ENCODE results near the gene C11orf65. TPM values are rescaled to one million over a fixed set of nuclear protein-coding genes. Genes with fewer than 3 reads are reported as not detected.

C11orf65 gene
- total RNA-seq, 1 donor from 2014 or later = 0.35 TPM

DNA sequence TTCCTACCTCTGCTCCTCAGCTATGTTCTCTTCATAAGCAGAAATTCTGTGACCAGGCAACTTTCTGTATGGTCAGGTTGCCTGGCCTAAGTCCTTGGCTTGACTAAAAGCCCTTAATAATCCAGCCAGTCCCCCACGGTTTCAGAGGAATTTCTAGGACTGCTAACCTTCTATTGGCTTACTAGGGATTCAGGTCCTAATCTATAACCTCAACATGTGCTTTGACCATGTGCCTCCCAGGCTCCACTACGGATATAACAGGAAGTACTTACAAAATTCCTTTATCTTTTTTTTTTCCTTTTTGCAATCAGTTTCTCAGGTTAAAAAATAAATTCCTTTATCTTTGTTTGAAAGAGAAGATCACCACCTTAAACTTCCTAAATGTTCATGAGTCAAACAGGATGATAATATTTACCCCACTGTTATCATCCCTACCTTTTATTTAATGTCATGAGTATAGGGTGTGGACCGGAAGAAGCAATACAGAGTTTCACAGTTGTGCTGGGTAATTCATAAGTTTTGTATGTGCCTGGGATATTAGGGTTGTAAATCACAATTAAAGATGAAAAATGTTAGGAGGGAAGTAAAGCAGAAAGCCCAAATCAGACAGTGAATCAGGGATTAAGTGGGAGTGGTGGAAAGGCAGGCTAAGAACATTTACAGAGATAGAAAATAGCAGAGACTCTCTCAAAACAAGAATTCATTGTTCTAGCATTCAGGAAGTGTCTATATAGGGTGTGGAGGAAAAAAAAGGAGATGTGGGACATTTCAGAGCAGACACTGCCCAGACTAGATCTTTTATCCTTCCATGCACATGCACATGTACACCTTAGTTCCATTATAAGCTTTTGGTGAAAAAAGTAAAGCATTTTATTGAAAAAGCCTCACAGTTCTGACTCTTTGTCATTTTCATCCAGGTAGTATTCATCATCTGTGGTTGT, 41.6 kb upstream of the C11orf65 start:
- DNase-seq (ENCODE audit: extremely low spot score, unreplicated experiment) = no peak
- Mint-ChIP-seq H3K27ac (ENCODE audit: unreplicated experiment) (no peak overlapping the region), H3K9me3 (ENCODE audit: unreplicated experiment) (no peaks in the 10 kb centered on the region), H3K4me3 (ENCODE audit: unreplicated experiment) (no peak overlapping the region), H3K36me3 (ENCODE audit: unreplicated experiment) (no peaks in the 10 kb centered on the region), H3K4me1 (ENCODE audit: unreplicated experiment) (peaks cover 21% of the 10 kb centered on the region), H3K27me3 (ENCODE audit: unreplicated experiment) (no peaks in the 10 kb centered on the region)
- TF ChIP-seq CTCF (IDR thresholded peaks at IDR 0.05) = no peak

DNA sequence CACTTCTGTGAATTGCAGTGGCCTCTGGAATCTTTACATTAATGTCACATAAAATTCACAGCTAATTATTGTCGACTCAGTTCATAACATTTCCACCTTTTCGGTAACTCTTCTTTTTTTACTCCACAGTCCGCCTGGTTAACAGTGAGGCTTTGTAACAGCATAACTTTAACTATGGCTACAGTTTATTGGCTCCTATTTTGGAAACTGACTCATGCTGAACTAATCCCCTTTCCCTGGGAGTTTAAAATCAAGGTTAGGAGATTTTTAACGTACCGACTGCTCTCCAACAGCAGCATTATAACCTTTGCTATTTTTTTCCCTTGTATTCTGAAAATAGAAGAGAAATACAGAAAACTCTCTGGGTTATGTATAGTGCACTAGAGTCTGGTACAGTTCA, 34.1 kb upstream of the C11orf65 start:
- no peaks in the 10 kb centered on the region for H3K27me3 Mint-ChIP-seq (ENCODE audit: unreplicated experiment)
- H3K9me3 Mint-ChIP-seq (ENCODE audit: unreplicated experiment) = no peaks in the 10 kb centered on the region
- no peaks in the 10 kb centered on the region for H3K36me3 Mint-ChIP-seq (ENCODE audit: unreplicated experiment)
- no peak overlapping the region for H3K4me3 Mint-ChIP-seq (ENCODE audit: unreplicated experiment)
- H3K27ac Mint-ChIP-seq (ENCODE audit: unreplicated experiment) = no peak overlapping the region
- TF ChIP-seq CTCF (IDR thresholded peaks at IDR 0.05) = no peak
- DNase-seq (ENCODE audit: extremely low spot score, unreplicated experiment) = no peak
- peaks cover 13% of the 10 kb centered on the region for H3K4me1 Mint-ChIP-seq (ENCODE audit: unreplicated experiment)

DNA sequence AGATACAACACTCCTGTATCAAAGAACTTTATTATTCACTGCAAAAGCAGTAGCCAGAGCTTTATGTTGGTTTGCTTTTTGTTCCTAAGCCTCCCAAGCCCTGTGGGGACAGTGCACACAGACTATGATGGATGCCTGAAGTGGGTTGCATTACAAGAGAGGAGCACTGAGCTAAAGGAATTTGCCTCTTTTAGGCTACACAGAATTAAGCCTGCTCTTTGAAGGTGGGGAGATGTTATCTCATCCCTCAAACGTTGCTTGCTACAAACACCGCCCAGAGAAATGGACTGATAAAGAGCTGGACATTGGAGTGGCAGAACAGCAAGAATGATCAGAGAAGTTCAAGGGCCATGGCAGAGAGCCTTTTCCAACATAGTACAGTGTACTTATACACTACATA, 33.4 kb upstream of the C11orf65 start:
- DNase-seq (ENCODE audit: extremely low spot score, unreplicated experiment) = no peak
- Mint-ChIP-seq H3K4me3 (ENCODE audit: unreplicated experiment) (no peak overlapping the region), H3K27me3 (ENCODE audit: unreplicated experiment) (no peaks in the 10 kb centered on the region), H3K4me1 (ENCODE audit: unreplicated experiment) (peaks cover 18% of the 10 kb centered on the region), H3K9me3 (ENCODE audit: unreplicated experiment) (no peaks in the 10 kb centered on the region), H3K36me3 (ENCODE audit: unreplicated experiment) (no peaks in the 10 kb centered on the region), H3K27ac (ENCODE audit: unreplicated experiment) (no peak overlapping the region)
- TF ChIP-seq CTCF (IDR thresholded peaks at IDR 0.05) = no peak

GRCh38 chr11:108500169-108500568, 32.8 kb upstream of the C11orf65 start:
- no peak for TF ChIP-seq CTCF (IDR thresholded peaks at IDR 0.05)
- DNase-seq (ENCODE audit: extremely low spot score, unreplicated experiment) = no peak
- H3K36me3 Mint-ChIP-seq (ENCODE audit: unreplicated experiment) = no peaks in the 10 kb centered on the region
- no peaks in the 10 kb centered on the region for H3K27me3 Mint-ChIP-seq (ENCODE audit: unreplicated experiment)
- no peak overlapping the region for H3K27ac Mint-ChIP-seq (ENCODE audit: unreplicated experiment)
- H3K9me3 Mint-ChIP-seq (ENCODE audit: unreplicated experiment) = no peaks in the 10 kb centered on the region
- peaks cover 18% of the 10 kb centered on the region for H3K4me1 Mint-ChIP-seq (ENCODE audit: unreplicated experiment)
- H3K4me3 Mint-ChIP-seq (ENCODE audit: unreplicated experiment) = no peak overlapping the region

GRCh38 chr11:108498816-108499408, 31.6 kb upstream of the C11orf65 start:
- no peak for DNase-seq (ENCODE audit: extremely low spot score, unreplicated experiment)
- Mint-ChIP-seq H3K27ac (ENCODE audit: unreplicated experiment) (peak overlapping the region; percentile 83), H3K9me3 (ENCODE audit: unreplicated experiment) (no peaks in the 10 kb centered on the region), H3K36me3 (ENCODE audit: unreplicated experiment) (no peaks in the 10 kb centered on the region), H3K4me3 (ENCODE audit: unreplicated experiment) (peak overlapping the region; percentile 82), H3K27me3 (ENCODE audit: unreplicated experiment) (no peaks in the 10 kb centered on the region), H3K4me1 (ENCODE audit: unreplicated experiment) (peaks cover 18% of the 10 kb centered on the region)
- no peak for TF ChIP-seq CTCF (IDR thresholded peaks at IDR 0.05)

Data from osteocyte (in vitro differentiated cells).